Measurements from ENCODE around the gene KRTAP4-5. TPM values are rescaled to one million over a fixed set of nuclear protein-coding genes. Genes with fewer than 3 reads are reported as not detected.
"Not testable (repeated sequence)": the region's sequence is repeated elsewhere in the genome, so short reads cannot be mapped to it uniquely, and the experiment has no call there.

KRTAP4-5 gene
- total RNA-seq, 1 experiment from 2014 or later: not detected

DNA sequence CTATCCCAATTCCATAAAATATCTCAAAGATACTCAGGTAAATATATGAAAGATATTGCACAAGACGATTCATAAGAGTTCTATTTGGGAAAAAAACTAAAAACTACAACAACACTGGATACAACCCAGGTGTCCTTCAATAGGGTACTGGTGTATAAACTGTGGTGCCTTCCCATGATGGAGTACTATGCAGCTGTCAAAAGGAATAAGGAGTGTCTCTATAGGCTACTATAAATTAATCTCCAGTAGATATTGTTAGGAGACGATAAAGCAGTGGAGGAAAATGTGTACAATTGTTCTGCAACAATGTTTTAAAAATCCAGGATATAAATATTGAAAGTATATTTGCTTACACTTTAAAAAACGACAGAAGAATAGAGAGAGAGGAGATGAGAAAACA lies 23.2 kb downstream of the KRTAP4-5 start:
- H3K27ac Mint-ChIP-seq: no peak overlapping the region
- H3K27me3 Mint-ChIP-seq (ENCODE audit: low read depth): peaks cover 4% of the 10 kb centered on the region; the same call in 1 of the 2 replicates
- CTCF ChIA-PET: interaction anchor here (0.8 kb wide), 1 partner anchor 163 kb away, joined by 3 read pairs; no protein-coding TSS in a partner anchor

DNA sequence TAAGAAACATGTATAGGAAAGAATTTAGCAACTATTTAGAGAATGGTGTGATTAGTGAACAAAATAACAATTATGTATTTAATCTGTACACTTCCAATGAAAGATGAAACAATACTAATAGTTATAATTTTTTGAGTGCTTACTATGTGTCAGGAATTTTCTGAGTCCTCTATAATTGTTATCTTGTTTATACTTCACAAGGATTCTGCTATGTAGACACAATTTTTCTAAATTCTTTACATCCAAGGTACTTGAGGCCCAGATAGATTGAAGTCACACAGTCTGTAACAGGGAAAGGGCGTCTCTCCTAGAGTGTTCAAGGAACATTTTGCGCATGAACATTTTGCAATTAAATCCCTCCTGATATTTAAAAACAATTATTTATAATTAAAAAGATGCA lies 24.6 kb downstream of the KRTAP4-5 start:
- no peak overlapping the region for H3K4me3 Mint-ChIP-seq
- H3K4me1 Mint-ChIP-seq: peaks cover 10% of the 10 kb centered on the region
- peaks cover 5% of the 10 kb centered on the region for H3K36me3 Mint-ChIP-seq
- H3K27me3 Mint-ChIP-seq (ENCODE audit: low read depth): peaks cover 4% of the 10 kb centered on the region; the same call in 1 of the 2 replicates
- DNase-seq (ENCODE audit: low spot score) (no peak), ATAC-seq (no peak)
- TF ChIP-seq, protein P1, sequence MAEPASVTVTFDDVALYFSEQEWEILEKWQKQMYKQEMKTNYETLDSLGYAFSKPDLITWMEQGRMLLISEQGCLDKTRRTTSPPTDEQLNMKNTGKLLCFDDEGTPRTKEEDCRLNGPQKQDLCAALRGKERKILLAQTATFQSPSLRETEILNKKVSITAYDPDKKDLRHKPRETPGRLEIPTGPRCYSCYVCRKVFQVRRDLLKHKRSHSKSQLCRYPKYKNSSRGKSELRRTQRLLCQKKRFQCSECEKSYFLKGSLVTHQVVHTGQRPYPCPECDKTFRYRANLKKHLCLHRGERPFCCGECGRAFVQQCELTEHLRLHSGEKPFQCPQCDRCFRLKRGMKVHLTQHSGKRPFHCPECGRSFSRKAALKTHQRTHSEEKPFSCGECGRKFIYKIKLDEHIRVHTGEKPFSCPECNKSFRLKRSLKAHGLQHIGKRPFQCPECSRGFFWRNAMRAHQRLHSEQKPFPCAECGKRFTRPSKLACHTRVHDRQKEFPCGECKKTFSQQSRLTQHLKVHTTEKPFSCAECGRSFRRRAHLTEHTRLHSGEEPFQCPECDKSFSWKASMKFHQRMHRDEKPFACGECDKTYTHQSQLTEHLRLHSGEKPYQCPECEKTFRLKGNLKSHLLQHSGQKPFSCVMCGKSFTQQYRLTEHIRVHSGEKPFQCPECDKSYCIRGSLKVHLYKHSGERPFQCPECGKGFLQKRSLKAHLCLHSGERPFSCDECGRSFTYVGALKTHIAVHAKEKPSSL (CRISPR knock-in tag; conservative IDR thresholded peaks at IDR 0.05): no peak
- TF ChIP-seq, protein P2, sequence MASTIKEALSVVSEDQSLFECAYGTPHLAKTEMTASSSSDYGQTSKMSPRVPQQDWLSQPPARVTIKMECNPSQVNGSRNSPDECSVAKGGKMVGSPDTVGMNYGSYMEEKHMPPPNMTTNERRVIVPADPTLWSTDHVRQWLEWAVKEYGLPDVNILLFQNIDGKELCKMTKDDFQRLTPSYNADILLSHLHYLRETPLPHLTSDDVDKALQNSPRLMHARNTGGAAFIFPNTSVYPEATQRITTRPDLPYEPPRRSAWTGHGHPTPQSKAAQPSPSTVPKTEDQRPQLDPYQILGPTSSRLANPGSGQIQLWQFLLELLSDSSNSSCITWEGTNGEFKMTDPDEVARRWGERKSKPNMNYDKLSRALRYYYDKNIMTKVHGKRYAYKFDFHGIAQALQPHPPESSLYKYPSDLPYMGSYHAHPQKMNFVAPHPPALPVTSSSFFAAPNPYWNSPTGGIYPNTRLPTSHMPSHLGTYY (CRISPR knock-in tag; IDR thresholded peaks at IDR 0.05): no peak
- TF ChIP-seq NR3C1 (CRISPR knock-in tag; conservative IDR thresholded peaks at IDR 0.05; ENCODE audit: low read depth): no peak
- TF ChIP-seq, protein P3, sequence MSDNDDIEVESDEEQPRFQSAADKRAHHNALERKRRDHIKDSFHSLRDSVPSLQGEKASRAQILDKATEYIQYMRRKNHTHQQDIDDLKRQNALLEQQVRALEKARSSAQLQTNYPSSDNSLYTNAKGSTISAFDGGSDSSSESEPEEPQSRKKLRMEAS (CRISPR knock-in tag; IDR thresholded peaks at IDR 0.05): no peak
- TF ChIP-seq RORB (CRISPR knock-in tag; IDR thresholded peaks at IDR 0.05): no peak
- TF ChIP-seq SOX15 (CRISPR knock-in tag; IDR thresholded peaks at IDR 0.05): no peak
- TF ChIP-seq, protein P4, sequence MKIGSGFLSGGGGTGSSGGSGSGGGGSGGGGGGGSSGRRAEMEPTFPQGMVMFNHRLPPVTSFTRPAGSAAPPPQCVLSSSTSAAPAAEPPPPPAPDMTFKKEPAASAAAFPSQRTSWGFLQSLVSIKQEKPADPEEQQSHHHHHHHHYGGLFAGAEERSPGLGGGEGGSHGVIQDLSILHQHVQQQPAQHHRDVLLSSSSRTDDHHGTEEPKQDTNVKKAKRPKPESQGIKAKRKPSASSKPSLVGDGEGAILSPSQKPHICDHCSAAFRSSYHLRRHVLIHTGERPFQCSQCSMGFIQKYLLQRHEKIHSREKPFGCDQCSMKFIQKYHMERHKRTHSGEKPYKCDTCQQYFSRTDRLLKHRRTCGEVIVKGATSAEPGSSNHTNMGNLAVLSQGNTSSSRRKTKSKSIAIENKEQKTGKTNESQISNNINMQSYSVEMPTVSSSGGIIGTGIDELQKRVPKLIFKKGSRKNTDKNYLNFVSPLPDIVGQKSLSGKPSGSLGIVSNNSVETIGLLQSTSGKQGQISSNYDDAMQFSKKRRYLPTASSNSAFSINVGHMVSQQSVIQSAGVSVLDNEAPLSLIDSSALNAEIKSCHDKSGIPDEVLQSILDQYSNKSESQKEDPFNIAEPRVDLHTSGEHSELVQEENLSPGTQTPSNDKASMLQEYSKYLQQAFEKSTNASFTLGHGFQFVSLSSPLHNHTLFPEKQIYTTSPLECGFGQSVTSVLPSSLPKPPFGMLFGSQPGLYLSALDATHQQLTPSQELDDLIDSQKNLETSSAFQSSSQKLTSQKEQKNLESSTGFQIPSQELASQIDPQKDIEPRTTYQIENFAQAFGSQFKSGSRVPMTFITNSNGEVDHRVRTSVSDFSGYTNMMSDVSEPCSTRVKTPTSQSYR (CRISPR knock-in tag; IDR thresholded peaks at IDR 0.05): no peak
- no peak for TF ChIP-seq GABPB1 (CRISPR knock-in tag; IDR thresholded peaks at IDR 0.05)
- peaks cover 29% of the 10 kb centered on the region for H3K9me3 Mint-ChIP-seq
- ChIA-PET POLR2A (no interaction called here), CTCF (no interaction called here)
- no peak overlapping the region for H3K27ac Mint-ChIP-seq

More for the DNA sequence above, 23.2 kb downstream of the KRTAP4-5 start:
- Mint-ChIP-seq H3K4me1 (peaks cover 5% of the 10 kb centered on the region), H3K4me3 (no peak overlapping the region), H3K9me3 (peaks cover 29% of the 10 kb centered on the region), H3K36me3 (peaks cover 5% of the 10 kb centered on the region)
- no peak for DNase-seq (ENCODE audit: low spot score)
- ATAC-seq: no peak
- POLR2A ChIA-PET: no interaction called here
- TF ChIP-seq FOXK1 (CRISPR knock-in tag; IDR thresholded peaks at IDR 0.05) (no peak), ZNF317 (CRISPR knock-in tag; IDR thresholded peaks at IDR 0.05; ENCODE audit: borderline replicate concordance, low read depth) (no peak)

DNA sequence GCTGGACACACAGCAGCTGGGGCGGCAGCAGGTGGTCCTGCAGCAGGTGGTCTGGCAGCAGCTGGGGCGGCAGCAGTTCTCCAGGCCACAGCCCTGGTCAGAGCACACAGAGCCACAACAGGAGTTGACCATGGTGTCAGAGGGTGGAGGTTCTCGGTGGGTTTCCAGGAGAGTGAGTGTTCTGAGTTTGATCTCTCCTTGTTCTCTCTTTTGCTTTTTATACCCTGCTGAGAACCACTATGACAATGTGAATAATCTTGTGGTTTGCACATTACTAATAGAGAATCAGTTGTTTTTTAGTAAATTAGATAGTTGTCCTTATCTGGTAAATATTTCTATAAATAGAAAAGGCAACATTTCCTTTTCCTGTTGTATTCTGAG lies 25.6 kb downstream of the KRTAP4-5 start, which contains the start of gene KRTAP4-12:
Gene KRTAP4-12 (minus strand): TSS at position 192 of the 381 bp plus-strand sequence. CDS start 60 bp downstream, at position 132.
- H3K4me3 Mint-ChIP-seq; POLR2A ChIA-PET; DNase-seq (ENCODE audit: low spot score); ATAC-seq; H3K36me3 Mint-ChIP-seq; CTCF ChIA-PET; H3K27me3 Mint-ChIP-seq (ENCODE audit: low read depth): not testable (repeated sequence)
- Mint-ChIP-seq H3K27ac (0 out of 2 replicates have a peak within 1 kb of the TSS, but pooled peaks have one; percentile 15), H3K9me3 (peaks cover 29% of the 10 kb centered on the region), H3K4me1 (peaks cover 10% of the 10 kb centered on the region)
- TF ChIP-seq ZNF423 (CRISPR knock-in tag; IDR thresholded peaks at IDR 0.05): peak; percentile 78

DNA sequence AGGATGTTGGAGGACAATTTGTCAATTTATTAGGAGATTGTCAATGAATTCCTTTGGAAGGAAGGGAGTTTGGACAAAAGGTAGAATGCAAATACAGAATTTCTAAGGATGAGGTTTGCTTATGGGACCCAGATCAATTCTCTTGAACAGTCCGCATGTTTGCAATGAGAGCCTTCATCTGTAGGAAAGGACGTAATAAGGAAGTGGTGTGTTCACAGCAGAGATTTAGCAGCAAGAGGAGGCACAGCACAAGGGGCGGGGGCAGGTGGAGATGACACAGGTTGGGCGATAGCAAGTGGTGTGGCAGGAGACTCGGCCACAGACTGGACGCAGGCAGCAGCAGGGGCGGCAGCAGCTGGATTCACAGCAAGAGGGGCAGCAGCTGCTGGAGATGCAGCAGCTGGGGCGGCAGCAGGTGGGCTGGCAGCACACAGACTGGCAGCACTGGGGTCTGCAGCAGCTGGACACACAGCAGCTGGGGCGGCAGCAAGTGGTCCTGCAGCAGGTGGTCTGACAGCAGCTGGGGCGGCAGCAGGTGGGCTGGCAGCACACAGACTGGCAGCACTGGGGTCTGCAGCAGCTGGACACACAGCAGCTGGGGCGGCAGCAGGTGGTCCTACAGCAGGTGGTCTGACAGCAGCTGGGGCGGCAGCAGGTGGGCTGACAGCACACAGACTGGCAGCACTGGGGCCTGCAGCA lies 26.2 kb downstream of the KRTAP4-5 start:
- ATAC-seq; H3K27me3 Mint-ChIP-seq (ENCODE audit: low read depth); H3K4me3 Mint-ChIP-seq; POLR2A ChIA-PET; H3K36me3 Mint-ChIP-seq; CTCF ChIA-PET; DNase-seq (ENCODE audit: low spot score): not testable (repeated sequence)
- H3K4me1 Mint-ChIP-seq: peaks cover 14% of the 10 kb centered on the region
- peaks cover 29% of the 10 kb centered on the region for H3K9me3 Mint-ChIP-seq
- H3K27ac Mint-ChIP-seq: 0 out of 2 replicates have a peak overlapping the region, but pooled peaks have one; percentile 15
